Subcutaneous abdominal adipose tissue (tissue), 5 donors: ENCODE results near the gene SUSD4.
"Not testable (repeated sequence)": the region's sequence is repeated elsewhere in the genome, so short reads cannot be mapped to it uniquely, and the experiment has no call there.

Experiments used
- H3K27ac ChIP-seq: one replicate; pipeline ENCODE4 v1.7.0; 2013; ENCODE audit warnings: low read depth, mild to moderate bottlenecking, inconsistent platforms, low read length, moderate library complexity
- H3K27me3 ChIP-seq, 5 donors: one replicate each; pipeline ENCODE4 v1.7.0; 2013; ENCODE audit warnings: low read length in 5 of 5, inconsistent platforms in 1 of 5; ENCODE audit not compliant: control insufficient read depth in 5 of 5, insufficient read depth in 4 of 5
- H3K36me3 ChIP-seq, 5 donors: one replicate each; pipeline ENCODE4 v1.7.0; 2013; ENCODE audit warnings: low read length in 5 of 5; ENCODE audit not compliant: control insufficient read depth in 5 of 5, insufficient read depth in 5 of 5
- H3K4me1 ChIP-seq, 5 donors: one replicate each; pipeline ENCODE4 v1.7.0; 2013; ENCODE audit warnings: low read length in 5 of 5, mild to moderate bottlenecking in 3 of 5, moderate library complexity in 1 of 5; ENCODE audit not compliant: control insufficient read depth in 5 of 5, insufficient read depth in 5 of 5
- H3K4me3 ChIP-seq, 5 donors: one replicate each; pipeline ENCODE4 v1.7.0; 2013; ENCODE audit warnings: low read length in 5 of 5, low read depth in 1 of 5
- H3K9ac ChIP-seq, 5 donors: one replicate each; pipeline ENCODE4 v1.7.0; 2013; ENCODE audit warnings: low read length in 5 of 5, mild to moderate bottlenecking in 4 of 5, moderate library complexity in 3 of 5
- H3K9me3 ChIP-seq, 5 donors: one replicate each; pipeline ENCODE4 v1.7.0; 2013; ENCODE audit warnings: low read length in 5 of 5; ENCODE audit not compliant: control insufficient read depth in 5 of 5
- donor health status: healthy.
- donor health status: healthy.
- donor health status: healthy.
- donor health status: healthy.
- donor health status: healthy.

SUSD4 gene

DNA sequence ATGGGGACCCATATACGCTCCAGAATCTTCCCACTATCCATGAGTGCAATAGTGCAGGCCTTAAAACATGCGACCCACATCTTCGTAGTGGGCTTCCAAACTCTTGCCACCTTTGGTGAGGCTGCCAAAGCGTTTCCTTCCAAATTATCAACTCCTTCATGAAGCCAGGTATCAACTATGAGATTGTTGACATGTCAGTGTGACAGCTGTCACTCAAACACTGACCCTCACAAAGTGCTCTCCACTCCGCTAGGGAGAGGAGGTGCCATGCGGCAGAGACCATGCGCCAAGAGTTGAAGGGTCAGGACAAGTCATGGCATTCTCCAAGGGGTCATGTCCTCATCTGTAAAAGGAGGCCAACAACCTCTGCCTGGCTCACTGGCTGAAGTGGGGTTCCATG lies 103.3 kb downstream of the SUSD4 start:
- no peaks in the 10 kb centered on the region for H3K36me3 ChIP-seq
- H3K4me3 ChIP-seq, result no peak overlapping the region
- H3K27ac ChIP-seq, result no peak overlapping the region
- H3K27me3 ChIP-seq, result no peaks in the 10 kb centered on the region
- peaks cover 0 to 7% (median 0%) of the 10 kb centered on the region in 5 donors for H3K4me1 ChIP-seq
- H3K9ac ChIP-seq, result no peak overlapping the region
- no peaks in the 10 kb centered on the region for H3K9me3 ChIP-seq

DNA sequence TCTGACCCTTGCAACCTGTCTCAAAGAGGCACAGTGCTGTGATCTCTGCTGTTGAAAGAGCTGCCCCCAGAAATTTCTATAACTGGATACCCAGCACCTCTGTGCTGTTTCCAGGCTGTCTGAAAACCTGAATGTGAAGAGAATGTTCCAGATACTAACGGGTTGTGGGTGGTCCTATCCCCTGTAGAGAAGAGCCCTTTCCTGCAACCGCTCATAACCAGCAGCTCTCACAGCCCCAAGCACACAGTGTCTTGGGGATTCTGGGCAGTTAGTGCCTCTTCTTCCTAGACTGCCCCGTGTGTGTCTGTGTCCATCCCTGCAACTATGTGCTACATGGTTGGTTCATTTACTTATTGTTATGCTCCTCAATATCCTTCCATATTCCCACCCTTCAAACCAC lies 104.5 kb downstream of the SUSD4 start:
- no peak overlapping the region for H3K4me3 ChIP-seq
- H3K27me3 ChIP-seq, result no peaks in the 10 kb centered on the region
- no peak overlapping the region for H3K27ac ChIP-seq
- no peak overlapping the region for H3K9ac ChIP-seq
- no peaks in the 10 kb centered on the region for H3K9me3 ChIP-seq
- H3K36me3 ChIP-seq, result no peaks in the 10 kb centered on the region
- peaks cover 0 to 7% (median 0%) of the 10 kb centered on the region in 5 donors for H3K4me1 ChIP-seq

DNA sequence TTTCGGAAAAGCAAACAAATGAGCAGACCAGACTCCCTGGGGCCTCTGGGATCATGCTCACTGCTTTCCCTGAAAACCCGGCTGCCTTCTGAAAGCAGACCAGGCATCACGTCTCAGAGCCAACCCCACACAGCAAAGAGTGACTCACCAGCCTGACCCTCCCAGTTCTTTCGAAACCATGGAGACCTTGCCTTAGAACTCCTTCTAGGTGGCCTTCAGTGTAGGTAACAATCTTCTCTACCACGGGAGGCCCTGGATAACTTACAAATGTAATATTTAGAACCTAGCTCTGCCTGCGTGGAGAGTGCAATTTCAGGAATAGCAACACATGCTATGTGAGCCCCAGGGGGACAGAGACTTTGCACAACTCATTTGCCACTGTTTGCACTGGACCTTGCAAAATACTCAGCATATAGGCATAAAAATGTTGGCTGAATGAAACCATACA lies 105.2 kb downstream of the SUSD4 start:
- H3K9ac ChIP-seq, result no peak overlapping the region
- H3K9me3 ChIP-seq, result no peaks in the 10 kb centered on the region
- no peak overlapping the region for H3K27ac ChIP-seq
- peaks cover 0 to 7% (median 0%) of the 10 kb centered on the region in 5 donors for H3K4me1 ChIP-seq
- H3K4me3 ChIP-seq, result no peak overlapping the region
- no peaks in the 10 kb centered on the region for H3K36me3 ChIP-seq
- no peaks in the 10 kb centered on the region for H3K27me3 ChIP-seq

DNA sequence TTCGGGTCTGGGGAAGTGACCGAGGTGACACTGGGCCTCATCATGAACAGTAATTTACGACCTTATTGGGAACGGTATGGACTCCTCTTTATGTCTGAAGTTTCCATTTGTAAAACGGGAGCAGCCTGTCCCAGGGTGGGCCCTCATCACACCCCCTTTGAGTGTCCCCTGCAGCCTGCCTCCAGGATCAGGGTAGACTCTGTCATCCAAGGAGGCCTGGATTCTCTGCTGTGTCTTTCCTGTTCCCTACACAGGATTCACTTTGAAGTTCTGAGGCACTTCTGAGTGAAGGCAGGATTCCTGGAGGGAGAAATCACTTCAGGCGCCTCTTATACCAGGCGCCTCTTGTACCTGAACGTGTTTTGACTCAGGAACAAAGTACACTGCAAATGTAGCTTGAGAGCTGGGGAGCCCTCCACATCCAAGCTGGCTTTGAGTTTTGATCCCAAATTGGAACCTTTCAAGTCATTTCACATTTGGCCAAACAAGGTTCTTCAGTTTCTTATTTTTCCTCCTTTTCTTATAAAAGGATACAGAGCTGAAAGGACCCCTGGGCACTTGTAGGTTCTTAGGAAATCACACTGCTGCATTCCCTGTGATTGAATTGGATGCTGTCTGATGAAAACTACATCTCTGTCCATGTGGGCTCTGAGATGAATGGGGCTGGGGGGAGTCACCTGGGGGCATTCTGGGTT lies 106.0 kb downstream of the SUSD4 start:
- H3K9ac ChIP-seq, result no peak overlapping the region
- no peaks in the 10 kb centered on the region for H3K9me3 ChIP-seq
- H3K36me3 ChIP-seq, result no peaks in the 10 kb centered on the region
- H3K27me3 ChIP-seq, result no peaks in the 10 kb centered on the region
- no peak overlapping the region for H3K4me3 ChIP-seq
- H3K27ac ChIP-seq, result no peak overlapping the region
- peaks cover 0 to 7% (median 0%) of the 10 kb centered on the region in 5 donors for H3K4me1 ChIP-seq

DNA sequence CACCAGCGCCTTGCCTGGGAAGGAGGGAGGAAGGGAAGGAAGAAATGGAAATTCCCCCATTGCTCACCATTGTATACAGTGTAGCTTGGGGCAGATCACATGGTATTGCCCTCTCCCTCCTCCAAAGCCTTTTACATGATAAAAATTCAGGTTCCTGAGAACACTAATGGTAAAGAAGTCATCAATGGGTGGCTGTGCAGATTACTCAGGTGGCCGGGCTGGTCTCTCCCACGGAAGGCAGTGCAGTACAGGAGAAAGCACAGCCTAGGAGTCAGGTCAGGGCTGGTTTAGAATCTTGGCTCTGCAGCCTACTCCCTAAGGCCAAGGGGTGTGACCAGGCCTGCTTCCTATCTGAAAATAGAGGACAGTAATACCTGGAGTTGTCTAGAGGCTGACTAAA lies 107.9 kb downstream of the SUSD4 start:
- H3K27ac ChIP-seq, result no peak overlapping the region

DNA sequence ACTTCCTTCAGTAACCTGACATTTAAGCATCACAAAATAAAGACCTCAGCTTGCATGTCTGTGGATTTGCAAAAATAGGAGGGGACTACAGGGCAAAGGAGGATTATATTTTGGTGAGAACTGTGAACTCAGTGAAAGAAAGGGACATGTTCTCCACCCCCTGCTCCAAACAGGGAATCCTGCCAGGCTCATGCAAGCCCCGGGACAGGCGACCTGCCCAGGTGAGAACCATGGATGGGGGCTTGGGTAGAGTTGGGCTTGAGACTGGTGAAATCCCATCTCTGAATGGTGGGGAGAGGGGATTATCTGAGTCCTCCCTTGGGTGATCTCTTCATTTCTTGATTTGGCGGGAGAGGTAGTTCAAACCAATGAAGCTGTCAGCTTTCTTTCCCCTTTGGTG lies 110.1 kb downstream of the SUSD4 start:
- Histone ChIP-seq H3K27me3 (no peaks in the 10 kb centered on the region), H3K9me3 (no peaks in the 10 kb centered on the region), H3K4me1 (peaks cover 0 to 4% (median 0%) of the 10 kb centered on the region in 5 donors), H3K9ac (no peak overlapping the region), H3K4me3 (no peak overlapping the region), H3K36me3 (no peaks in the 10 kb centered on the region), H3K27ac (no peak overlapping the region)

More for the DNA sequence above, 107.9 kb downstream of the SUSD4 start:
- H3K4me3 ChIP-seq, result no peak overlapping the region
- H3K36me3 ChIP-seq, result no peaks in the 10 kb centered on the region
- peaks cover 0 to 7% (median 0%) of the 10 kb centered on the region in 5 donors for H3K4me1 ChIP-seq
- no peak overlapping the region for H3K9ac ChIP-seq
- H3K27me3 ChIP-seq, result no peaks in the 10 kb centered on the region
- H3K9me3 ChIP-seq, result no peaks in the 10 kb centered on the region

DNA sequence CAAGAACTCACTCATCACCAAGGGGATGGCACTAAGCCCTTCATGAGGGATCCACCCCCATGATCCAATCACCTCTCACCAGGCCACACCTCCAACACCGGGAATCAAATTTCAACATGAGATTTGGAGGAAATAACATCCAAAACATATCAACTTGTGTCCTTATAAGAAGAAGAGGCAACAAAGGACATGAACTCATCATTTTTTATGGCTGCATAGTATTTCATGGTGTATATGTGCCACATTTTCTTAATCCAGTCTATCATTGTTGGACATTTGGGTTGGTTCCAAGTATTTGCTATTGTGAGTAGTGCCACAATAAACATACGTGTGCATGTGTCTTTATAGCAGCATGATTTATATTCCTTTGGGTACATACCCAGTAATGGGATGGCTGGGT lies 112.6 kb downstream of the SUSD4 start:
- not testable (repeated sequence) for H3K36me3 ChIP-seq, H3K4me1 ChIP-seq, H3K9ac ChIP-seq, H3K4me3 ChIP-seq, H3K27ac ChIP-seq, H3K9me3 ChIP-seq, H3K27me3 ChIP-seq

DNA sequence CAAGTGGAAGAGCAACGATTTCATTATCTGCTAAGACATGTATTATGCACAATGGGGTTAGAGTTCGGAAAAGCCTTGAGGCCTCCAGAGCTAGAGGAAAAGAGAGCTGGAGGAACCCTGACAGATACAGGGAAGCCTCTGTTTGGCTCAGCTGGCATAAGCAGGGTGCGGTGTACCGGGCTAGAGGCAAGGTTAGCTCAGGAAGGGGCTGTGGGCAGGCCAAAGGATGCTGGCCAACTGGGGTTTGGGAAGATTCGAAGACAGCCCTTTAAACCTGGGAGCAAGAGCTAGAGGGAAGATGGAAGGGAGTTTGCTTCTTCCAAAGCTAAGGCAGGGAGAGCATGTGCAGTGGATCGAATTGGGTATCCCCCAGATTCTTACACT lies 113.4 kb downstream of the SUSD4 start:
- Histone ChIP-seq H3K36me3 (no peaks in the 10 kb centered on the region), H3K4me3 (no peak overlapping the region), H3K27me3 (peaks cover 0 to 6% (median 0%) of the 10 kb centered on the region in 5 donors), H3K9ac (no peak overlapping the region), H3K4me1 (no peaks in the 10 kb centered on the region), H3K27ac (no peak overlapping the region), H3K9me3 (no peaks in the 10 kb centered on the region)

DNA sequence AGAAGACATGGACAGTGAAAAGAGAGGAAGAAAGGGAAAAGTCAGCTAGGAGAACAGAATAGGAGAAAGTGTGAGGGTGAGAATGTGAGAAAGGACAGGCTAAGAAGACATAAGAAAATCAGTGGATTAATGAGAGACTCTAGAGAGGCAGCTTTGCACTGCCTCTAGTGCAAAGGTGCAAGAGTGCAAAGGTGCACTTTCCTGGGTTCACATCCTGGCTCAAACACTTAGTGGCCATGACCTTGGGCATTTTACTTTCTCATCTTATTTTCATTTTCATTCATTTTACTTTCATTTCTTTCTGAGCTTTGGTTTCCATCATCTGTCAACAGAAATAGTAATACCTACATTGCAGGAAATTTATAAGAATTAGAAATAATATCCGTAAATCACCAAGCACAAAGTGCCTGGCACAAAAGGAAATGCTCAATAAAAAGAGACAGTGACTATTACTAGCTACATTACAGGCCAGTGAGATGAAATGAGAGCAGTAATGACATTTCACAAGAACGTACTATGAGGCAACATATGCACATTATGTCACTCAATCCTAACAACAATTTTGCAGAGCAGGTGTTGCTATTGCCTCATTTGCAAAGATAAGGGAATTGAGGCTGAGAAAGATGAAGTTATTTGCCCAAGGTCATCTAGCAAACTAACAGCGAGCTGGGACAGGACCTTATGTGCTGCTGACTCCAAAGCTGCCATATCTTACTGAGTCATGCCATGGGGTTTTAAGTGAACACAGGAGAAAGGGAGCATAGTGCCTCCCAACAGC lies 113.9 kb downstream of the SUSD4 start:
- Histone ChIP-seq H3K4me3 (no peak overlapping the region), H3K36me3 (no peaks in the 10 kb centered on the region), H3K27me3 (peaks cover 0 to 6% (median 0%) of the 10 kb centered on the region in 5 donors), H3K9ac (no peak overlapping the region), H3K27ac (no peak overlapping the region), H3K4me1 (no peaks in the 10 kb centered on the region), H3K9me3 (no peaks in the 10 kb centered on the region)

DNA sequence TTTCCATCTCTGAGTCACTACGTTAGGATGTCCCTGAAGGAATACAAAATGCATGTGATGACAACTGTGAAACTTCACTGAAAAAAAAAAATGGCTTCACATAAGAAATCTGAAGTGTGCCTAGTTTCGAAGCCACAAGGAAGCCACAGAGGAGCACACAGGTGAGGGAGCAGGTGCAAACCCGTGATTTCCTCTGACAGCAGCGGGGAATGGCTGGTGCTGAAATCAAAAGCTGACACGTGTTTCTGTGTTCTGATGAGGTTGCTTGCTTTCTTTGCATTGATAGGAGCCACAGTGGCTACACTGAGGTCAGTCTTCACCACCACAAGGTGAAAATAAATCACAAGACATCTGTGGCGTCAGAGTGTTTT lies 115.2 kb downstream of the SUSD4 start:
- H3K9ac ChIP-seq, result no peak overlapping the region
- no peaks in the 10 kb centered on the region for H3K4me1 ChIP-seq
- H3K9me3 ChIP-seq, result no peaks in the 10 kb centered on the region
- H3K36me3 ChIP-seq, result no peaks in the 10 kb centered on the region
- H3K27me3 ChIP-seq, result peaks cover 0 to 6% (median 2%) of the 10 kb centered on the region in 5 donors
- no peak overlapping the region for H3K4me3 ChIP-seq
- H3K27ac ChIP-seq, result no peak overlapping the region
